ENCODE measurements around the gene TCTA. TPM values are rescaled to one million over a fixed set of nuclear protein-coding genes. Genes with fewer than 3 reads are reported as not detected.

TCTA gene
- total RNA-seq, 1 experiment from 2014 or later: 11.5 TPM

DNA sequence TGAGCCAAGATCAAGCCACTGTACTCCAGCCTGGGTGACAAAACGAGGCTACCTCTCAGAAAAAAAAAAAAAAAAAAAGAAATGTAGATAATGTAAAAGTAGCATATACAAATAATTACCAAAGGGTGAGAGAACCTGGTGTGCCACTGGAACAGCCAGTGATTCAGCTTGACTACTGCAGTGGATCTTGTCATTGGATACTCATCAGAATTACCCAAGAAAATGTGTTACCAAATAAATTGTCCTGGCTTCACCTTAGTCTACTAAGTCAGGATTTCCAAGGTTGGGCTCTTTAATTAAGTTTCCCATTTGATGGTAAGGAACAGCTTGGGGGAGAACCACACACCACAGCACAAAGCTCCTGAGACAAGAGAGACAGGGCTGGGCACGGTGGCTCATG lies 15.4 kb downstream of the TCTA start:
- ChIA-PET CTCF (no interaction called here), POLR2A (no interaction called here)
- DNase-seq (ENCODE audit: low spot score): no peak
- Mint-ChIP-seq H3K4me1 (peaks cover 12% of the 10 kb centered on the region), H3K27me3 (ENCODE audit: low read depth) (no peaks in the 10 kb centered on the region), H3K4me3 (peak overlapping the region; percentile 98), H3K36me3 (no peaks in the 10 kb centered on the region), H3K27ac (no peak overlapping the region), H3K9me3 (no peaks in the 10 kb centered on the region)
- no peak for ATAC-seq
- TF ChIP-seq EMX1 (CRISPR knock-in tag; IDR thresholded peaks at IDR 0.05) (no peak), ZNF121 (CRISPR knock-in tag; IDR thresholded peaks at IDR 0.05) (no peak), ZNF263 (CRISPR knock-in tag; IDR thresholded peaks at IDR 0.05; ENCODE audit: low read depth) (no peak), TEAD4 (CRISPR knock-in tag; IDR thresholded peaks at IDR 0.05) (no peak), ZNF138 (CRISPR knock-in tag; conservative IDR thresholded peaks at IDR 0.05) (no peak), ETV6 (CRISPR knock-in tag; IDR thresholded peaks at IDR 0.05) (no peak), CBFB (CRISPR knock-in tag; IDR thresholded peaks at IDR 0.05; ENCODE audit: low read depth) (no peak), SMAD4 (CRISPR knock-in tag; IDR thresholded peaks at IDR 0.05) (no peak), RORB (CRISPR knock-in tag; IDR thresholded peaks at IDR 0.05) (no peak)
- TF ChIP-seq, protein P1, sequence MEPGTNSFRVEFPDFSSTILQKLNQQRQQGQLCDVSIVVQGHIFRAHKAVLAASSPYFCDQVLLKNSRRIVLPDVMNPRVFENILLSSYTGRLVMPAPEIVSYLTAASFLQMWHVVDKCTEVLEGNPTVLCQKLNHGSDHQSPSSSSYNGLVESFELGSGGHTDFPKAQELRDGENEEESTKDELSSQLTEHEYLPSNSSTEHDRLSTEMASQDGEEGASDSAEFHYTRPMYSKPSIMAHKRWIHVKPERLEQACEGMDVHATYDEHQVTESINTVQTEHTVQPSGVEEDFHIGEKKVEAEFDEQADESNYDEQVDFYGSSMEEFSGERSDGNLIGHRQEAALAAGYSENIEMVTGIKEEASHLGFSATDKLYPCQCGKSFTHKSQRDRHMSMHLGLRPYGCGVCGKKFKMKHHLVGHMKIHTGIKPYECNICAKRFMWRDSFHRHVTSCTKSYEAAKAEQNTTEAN (CRISPR knock-in tag; IDR thresholded peaks at IDR 0.05): no peak
- TF ChIP-seq, protein P2, sequence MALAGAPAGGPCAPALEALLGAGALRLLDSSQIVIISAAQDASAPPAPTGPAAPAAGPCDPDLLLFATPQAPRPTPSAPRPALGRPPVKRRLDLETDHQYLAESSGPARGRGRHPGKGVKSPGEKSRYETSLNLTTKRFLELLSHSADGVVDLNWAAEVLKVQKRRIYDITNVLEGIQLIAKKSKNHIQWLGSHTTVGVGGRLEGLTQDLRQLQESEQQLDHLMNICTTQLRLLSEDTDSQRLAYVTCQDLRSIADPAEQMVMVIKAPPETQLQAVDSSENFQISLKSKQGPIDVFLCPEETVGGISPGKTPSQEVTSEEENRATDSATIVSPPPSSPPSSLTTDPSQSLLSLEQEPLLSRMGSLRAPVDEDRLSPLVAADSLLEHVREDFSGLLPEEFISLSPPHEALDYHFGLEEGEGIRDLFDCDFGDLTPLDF (CRISPR knock-in tag; IDR thresholded peaks at IDR 0.05): no peak

DNA sequence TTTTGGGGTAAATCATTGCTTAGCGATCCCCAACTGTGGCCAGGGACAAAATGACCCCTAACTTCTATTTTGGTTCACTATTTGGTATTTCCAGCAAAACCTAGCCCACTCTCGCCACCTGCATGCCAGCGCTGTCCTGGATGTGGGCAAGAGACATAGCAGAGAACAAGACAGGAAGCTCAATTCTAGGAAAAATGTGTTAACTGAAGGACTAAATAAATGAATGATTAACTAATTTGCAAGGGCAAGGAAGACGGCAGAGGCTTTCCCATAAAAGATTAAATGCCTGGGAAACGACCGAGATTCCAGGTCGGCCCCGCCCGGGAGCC lies 16.5 kb downstream of the TCTA start:
- no peak for TF ChIP-seq ATF1 (CRISPR knock-in tag; IDR thresholded peaks at IDR 0.05)
- TF ChIP-seq, protein P3, sequence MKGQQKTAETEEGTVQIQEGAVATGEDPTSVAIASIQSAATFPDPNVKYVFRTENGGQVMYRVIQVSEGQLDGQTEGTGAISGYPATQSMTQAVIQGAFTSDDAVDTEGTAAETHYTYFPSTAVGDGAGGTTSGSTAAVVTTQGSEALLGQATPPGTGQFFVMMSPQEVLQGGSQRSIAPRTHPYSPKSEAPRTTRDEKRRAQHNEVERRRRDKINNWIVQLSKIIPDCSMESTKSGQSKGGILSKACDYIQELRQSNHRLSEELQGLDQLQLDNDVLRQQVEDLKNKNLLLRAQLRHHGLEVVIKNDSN (CRISPR knock-in tag; IDR thresholded peaks at IDR 0.05): no peak
- TF ChIP-seq, protein P4, sequence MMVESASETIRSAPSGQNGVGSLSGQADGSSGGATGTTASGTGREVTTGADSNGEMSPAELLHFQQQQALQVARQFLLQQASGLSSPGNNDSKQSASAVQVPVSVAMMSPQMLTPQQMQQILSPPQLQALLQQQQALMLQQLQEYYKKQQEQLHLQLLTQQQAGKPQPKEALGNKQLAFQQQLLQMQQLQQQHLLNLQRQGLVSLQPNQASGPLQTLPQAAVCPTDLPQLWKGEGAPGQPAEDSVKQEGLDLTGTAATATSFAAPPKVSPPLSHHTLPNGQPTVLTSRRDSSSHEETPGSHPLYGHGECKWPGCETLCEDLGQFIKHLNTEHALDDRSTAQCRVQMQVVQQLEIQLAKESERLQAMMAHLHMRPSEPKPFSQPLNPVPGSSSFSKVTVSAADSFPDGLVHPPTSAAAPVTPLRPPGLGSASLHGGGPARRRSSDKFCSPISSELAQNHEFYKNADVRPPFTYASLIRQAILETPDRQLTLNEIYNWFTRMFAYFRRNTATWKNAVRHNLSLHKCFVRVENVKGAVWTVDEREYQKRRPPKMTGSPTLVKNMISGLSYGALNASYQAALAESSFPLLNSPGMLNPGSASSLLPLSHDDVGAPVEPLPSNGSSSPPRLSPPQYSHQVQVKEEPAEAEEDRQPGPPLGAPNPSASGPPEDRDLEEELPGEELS (CRISPR knock-in tag; IDR thresholded peaks at IDR 0.05): no peak
- TF ChIP-seq, protein P5, sequence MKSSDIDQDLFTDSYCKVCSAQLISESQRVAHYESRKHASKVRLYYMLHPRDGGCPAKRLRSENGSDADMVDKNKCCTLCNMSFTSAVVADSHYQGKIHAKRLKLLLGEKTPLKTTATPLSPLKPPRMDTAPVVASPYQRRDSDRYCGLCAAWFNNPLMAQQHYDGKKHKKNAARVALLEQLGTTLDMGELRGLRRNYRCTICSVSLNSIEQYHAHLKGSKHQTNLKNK (CRISPR knock-in tag; IDR thresholded peaks at IDR 0.05): no peak
- no peak for TF ChIP-seq TP53 (CRISPR knock-in tag; IDR thresholded peaks at IDR 0.05)
- TF ChIP-seq, protein P6, sequence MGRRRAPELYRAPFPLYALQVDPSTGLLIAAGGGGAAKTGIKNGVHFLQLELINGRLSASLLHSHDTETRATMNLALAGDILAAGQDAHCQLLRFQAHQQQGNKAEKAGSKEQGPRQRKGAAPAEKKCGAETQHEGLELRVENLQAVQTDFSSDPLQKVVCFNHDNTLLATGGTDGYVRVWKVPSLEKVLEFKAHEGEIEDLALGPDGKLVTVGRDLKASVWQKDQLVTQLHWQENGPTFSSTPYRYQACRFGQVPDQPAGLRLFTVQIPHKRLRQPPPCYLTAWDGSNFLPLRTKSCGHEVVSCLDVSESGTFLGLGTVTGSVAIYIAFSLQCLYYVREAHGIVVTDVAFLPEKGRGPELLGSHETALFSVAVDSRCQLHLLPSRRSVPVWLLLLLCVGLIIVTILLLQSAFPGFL (CRISPR knock-in tag; IDR thresholded peaks at IDR 0.05; ENCODE audit: borderline replicate concordance): no peak
- no peaks in the 10 kb centered on the region for H3K27me3 Mint-ChIP-seq (ENCODE audit: low read depth)
- ATAC-seq: no peak; the same call in 1 of the 2 replicates
- no peaks in the 10 kb centered on the region for H3K9me3 Mint-ChIP-seq
- H3K4me3 Mint-ChIP-seq: peak overlapping the region; percentile 98
- no peaks in the 10 kb centered on the region for H3K36me3 Mint-ChIP-seq
- H3K4me1 Mint-ChIP-seq: peaks cover 6% of the 10 kb centered on the region; the same call in 1 of the 2 replicates
- peak overlapping the region; percentile 94; the same call in 1 of the 2 replicates for H3K27ac Mint-ChIP-seq
- CTCF ChIA-PET: interaction anchor here (0.6 to 1.4 kb wide), 8 partner anchors 9 to 407 kb away, joined by 3 to 9 read pairs (median 4); partner anchors contain the start of genes KLHDC8B, NDUFAF3 and USP4
- POLR2A ChIA-PET: interaction anchor here (0.7 to 1.3 kb wide), 5 partner anchors 17 to 335 kb away, joined by 3 to 9 read pairs (median 4); partner anchors contain the start of genes QRICH1, RHOA, TCTA and USP4
- no peak for DNase-seq (ENCODE audit: low spot score)

DNA sequence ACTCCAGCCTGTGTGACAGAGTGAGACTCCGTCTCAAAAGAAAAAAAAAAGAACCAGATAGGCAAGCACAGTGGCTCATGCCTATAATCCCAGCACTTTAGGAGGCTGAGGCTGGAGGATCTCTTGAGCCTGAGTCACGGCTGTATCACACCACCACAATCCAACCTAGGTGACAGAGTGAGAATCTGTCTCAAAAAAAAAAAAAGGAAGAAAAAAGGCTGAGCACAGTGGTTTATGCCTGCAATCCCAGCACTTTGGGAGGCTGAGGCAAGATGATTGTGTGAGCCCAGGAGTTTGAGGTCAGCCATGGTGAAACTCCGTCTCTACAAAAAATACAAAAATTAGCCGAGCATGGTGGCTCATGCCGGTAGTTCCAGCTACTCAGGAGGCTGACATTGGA lies 22.5 kb downstream of the TCTA start:
- CTCF ChIA-PET: no interaction called here
- TF ChIP-seq CREB1 (CRISPR knock-in tag; IDR thresholded peaks at IDR 0.05) (no peak), MYBL2 (CRISPR knock-in tag; IDR thresholded peaks at IDR 0.05) (no peak), FOXP1 (CRISPR knock-in tag; IDR thresholded peaks at IDR 0.05; ENCODE audit: borderline replicate concordance) (no peak), ZNF423 (CRISPR knock-in tag; IDR thresholded peaks at IDR 0.05) (no peak)
- TF ChIP-seq, protein P7, sequence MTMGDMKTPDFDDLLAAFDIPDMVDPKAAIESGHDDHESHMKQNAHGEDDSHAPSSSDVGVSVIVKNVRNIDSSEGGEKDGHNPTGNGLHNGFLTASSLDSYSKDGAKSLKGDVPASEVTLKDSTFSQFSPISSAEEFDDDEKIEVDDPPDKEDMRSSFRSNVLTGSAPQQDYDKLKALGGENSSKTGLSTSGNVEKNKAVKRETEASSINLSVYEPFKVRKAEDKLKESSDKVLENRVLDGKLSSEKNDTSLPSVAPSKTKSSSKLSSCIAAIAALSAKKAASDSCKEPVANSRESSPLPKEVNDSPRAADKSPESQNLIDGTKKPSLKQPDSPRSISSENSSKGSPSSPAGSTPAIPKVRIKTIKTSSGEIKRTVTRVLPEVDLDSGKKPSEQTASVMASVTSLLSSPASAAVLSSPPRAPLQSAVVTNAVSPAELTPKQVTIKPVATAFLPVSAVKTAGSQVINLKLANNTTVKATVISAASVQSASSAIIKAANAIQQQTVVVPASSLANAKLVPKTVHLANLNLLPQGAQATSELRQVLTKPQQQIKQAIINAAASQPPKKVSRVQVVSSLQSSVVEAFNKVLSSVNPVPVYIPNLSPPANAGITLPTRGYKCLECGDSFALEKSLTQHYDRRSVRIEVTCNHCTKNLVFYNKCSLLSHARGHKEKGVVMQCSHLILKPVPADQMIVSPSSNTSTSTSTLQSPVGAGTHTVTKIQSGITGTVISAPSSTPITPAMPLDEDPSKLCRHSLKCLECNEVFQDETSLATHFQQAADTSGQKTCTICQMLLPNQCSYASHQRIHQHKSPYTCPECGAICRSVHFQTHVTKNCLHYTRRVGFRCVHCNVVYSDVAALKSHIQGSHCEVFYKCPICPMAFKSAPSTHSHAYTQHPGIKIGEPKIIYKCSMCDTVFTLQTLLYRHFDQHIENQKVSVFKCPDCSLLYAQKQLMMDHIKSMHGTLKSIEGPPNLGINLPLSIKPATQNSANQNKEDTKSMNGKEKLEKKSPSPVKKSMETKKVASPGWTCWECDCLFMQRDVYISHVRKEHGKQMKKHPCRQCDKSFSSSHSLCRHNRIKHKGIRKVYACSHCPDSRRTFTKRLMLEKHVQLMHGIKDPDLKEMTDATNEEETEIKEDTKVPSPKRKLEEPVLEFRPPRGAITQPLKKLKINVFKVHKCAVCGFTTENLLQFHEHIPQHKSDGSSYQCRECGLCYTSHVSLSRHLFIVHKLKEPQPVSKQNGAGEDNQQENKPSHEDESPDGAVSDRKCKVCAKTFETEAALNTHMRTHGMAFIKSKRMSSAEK (CRISPR knock-in tag; IDR thresholded peaks at IDR 0.05; ENCODE audit: borderline replicate concordance): no peak

More for the DNA sequence above, 22.5 kb downstream of the TCTA start:
- no peaks in the 10 kb centered on the region for H3K36me3 Mint-ChIP-seq
- no peak overlapping the region for H3K4me3 Mint-ChIP-seq
- ATAC-seq (no peak), DNase-seq (ENCODE audit: low spot score) (no peak)
- H3K4me1 Mint-ChIP-seq: no peaks in the 10 kb centered on the region
- H3K27ac Mint-ChIP-seq: no peak overlapping the region
- POLR2A ChIA-PET: no interaction called here
- no peaks in the 10 kb centered on the region; the same call in 1 of the 2 replicates for H3K27me3 Mint-ChIP-seq (ENCODE audit: low read depth)
- H3K9me3 Mint-ChIP-seq: no peaks in the 10 kb centered on the region

Data from WTC11 (cell line).